ENCODE results near the gene UFL1.

- no peak for TF ChIP-seq POLR2AphosphoS5 (IDR thresholded peaks at IDR 0.05)
- TF ChIP-seq CTCF (IDR thresholded peaks at IDR 0.05): no peak
- no peak for TF ChIP-seq POLR2A (IDR thresholded peaks at IDR 0.05)
These were observed 29.7 kb upstream of the UFL1 start for GRCh38 chr6:96491926-96492325.

Measured in sigmoid colon (tissue), 4 donors.